Muscle of back (tissue), 13 donors: ENCODE results near the gene GTPBP2. TPM values are rescaled to one million over a fixed set of nuclear protein-coding genes. Genes with fewer than 3 reads are reported as not detected.

Experiments
- DNase-seq, 3 donors: peaks; one replicate each; pipeline versions ENCODE4 v3.0.0 to v3.0.0-alpha.2; 2013
- long read RNA-seq, 9 donors: transcript quantifications; one replicate each; lab custom pipeline, GENCODE V29; 2026
- polyA plus RNA-seq, 10 donors: library from polyadenylated mRNA; unstranded; fragments of 120-200 nt; gene quantifications; one replicate each; pipeline ENCODE4 v1.2.1, GENCODE V29; 2013; ENCODE audit not compliant: insufficient read length in 10 of 10

GTPBP2 gene, protein sequence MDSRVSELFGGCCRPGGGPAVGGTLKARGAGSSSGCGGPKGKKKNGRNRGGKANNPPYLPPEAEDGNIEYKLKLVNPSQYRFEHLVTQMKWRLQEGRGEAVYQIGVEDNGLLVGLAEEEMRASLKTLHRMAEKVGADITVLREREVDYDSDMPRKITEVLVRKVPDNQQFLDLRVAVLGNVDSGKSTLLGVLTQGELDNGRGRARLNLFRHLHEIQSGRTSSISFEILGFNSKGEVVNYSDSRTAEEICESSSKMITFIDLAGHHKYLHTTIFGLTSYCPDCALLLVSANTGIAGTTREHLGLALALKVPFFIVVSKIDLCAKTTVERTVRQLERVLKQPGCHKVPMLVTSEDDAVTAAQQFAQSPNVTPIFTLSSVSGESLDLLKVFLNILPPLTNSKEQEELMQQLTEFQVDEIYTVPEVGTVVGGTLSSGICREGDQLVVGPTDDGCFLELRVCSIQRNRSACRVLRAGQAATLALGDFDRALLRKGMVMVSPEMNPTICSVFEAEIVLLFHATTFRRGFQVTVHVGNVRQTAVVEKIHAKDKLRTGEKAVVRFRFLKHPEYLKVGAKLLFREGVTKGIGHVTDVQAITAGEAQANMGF
- polyA plus RNA-seq = 10 to 100 TPM; 29.3 to 57.9 (median 36.7) TPM
- long read RNA-seq, donor 1 = 0 reads
- long read RNA-seq, donor 2, partial matches to known transcripts = 0 of 2 reads
- long read RNA-seq, donor 2, other reads (novel, unspliced or antisense) = 0 of 2 reads
- long read RNA-seq, donor 3 = 0 reads
- long read RNA-seq, donor 4, partial matches to known transcripts = 0 of 1 reads
- long read RNA-seq, donor 4, other reads (novel, unspliced or antisense) = 0 of 1 reads
- long read RNA-seq, donor 5 = 0 reads
- long read RNA-seq, donor 6, partial matches to known transcripts = 7 of 9 reads
- long read RNA-seq, donor 6, other reads (novel, unspliced or antisense) = 0 of 9 reads
- long read RNA-seq, donor 7, partial matches to known transcripts = 0 of 3 reads
- long read RNA-seq, donor 7, other reads (novel, unspliced or antisense) = 0 of 3 reads
- long read RNA-seq, donor 8, partial matches to known transcripts = 0 of 2 reads
- long read RNA-seq, donor 8, other reads (novel, unspliced or antisense) = 0 of 2 reads
- long read RNA-seq, donor 9 = 0 reads

DNA sequence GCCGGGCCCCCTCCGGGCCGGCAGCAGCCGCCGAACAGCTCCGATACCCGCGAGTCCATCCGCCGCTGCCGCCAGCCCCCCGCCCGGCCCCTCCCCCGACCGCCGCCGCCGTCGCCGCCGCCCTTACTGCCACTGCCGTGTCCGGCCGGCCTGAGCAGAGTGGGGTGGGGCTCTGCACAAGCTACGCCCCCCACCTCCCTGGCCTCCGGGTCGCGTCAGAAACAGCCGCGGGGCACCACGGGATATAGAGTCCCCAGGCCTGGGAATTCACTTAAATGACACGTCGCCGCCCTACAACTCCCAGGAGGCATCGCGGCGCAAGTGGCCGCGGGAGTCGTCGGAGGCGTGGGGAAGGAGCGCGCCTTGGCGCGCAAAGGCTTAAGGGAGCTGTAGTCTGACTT is at the start of gene GTPBP2:
TSS of gene GTPBP2 (minus strand) at position 161 of the 401 bp plus-strand sequence. CDS start at position 59, 102 bp downstream.
- DNase-seq = peak; percentile 99 to 100 (median 100)

DNA sequence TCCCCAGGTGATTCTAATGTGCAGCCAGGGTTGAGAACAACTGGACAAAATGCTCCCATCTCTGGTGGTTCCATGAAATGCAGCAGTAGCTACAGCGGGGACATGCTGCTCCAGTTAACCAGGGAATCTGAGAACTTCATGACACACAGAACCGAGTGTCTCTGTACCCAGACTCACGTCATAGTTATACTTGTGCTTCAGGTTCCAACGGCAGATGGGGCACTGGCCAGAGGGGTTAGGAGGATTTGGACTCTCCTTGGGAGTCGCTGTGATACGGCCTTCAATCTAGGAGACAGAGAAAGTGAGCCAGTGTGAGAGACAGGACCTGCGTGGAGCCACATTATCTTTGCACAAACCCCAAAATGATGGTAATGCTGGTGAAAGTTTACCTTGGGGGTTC is 49.3 kb upstream of the GTPBP2 start:
- DNase-seq = no peak

DNA sequence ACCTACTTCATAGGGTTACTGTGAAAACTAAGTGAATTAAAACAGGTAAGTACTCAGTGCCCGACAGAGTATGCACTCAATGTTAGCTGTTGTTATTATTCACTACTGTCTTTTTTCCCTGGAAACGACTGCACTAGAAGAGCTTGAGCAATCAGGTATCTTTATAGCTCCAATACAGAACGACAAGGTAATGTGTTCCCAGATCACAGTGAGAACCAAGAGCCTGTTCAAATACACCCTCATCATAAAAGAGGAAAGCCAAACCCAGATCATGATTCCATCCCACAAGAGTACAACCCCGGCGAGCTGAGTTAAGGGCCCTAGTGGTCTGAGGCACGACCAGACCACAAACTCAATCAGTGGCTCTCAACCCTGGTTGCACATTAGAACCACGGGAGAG is 48.7 kb upstream of the GTPBP2 start:
- no peak for DNase-seq

DNA sequence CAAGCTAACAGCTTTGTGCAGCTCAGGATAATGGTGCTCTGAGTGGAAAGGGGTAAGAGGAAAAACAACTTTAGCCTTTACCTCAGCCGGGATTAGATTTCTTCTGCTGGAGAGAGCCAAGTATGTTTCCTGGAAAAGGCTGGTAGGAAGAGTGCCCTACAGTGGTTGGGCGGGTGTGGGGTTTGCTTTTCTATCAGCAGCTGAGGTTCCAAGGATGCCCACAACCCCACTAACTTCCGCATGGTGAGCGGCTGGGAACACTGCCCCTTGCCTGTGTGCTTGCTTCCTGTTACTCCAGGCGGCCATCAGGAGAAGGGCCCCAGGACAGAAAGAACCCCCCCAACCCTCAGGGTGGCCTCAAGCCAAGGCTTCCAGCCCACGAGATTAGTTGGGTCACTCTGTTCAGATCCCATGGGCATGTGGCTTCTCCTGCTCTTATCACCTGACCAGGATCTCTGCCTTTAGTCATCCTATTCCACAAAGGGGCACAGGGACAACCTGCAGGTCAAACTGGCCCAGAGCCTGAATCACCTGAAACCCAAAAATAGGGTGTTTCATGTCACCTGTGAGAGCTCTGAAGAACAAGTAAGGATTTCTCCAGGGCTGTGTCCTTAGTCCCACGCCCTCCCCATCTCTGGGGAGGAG is 48.0 kb upstream of the GTPBP2 start:
- no peak for DNase-seq

DNA sequence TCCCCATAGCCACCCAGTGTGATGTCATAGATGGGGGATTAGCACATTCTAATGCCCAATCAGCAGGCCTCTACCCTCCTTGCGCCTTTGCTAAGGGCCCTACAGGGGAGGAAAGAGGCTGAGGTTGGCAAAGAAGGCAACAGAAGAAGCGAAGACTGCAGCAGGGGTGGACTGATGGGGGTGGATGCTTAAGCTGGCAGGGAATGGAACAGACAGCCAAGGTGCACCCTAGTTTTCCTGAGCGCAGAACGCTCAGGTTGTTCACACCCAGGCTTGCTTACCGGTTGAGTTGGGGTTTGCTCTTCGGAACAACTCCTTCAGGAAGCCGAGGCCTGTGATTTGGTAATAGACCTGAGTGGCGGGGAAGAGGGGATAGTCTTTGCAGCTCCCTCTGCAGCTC is 45.9 kb upstream of the GTPBP2 start:
- DNase-seq = no peak

DNA sequence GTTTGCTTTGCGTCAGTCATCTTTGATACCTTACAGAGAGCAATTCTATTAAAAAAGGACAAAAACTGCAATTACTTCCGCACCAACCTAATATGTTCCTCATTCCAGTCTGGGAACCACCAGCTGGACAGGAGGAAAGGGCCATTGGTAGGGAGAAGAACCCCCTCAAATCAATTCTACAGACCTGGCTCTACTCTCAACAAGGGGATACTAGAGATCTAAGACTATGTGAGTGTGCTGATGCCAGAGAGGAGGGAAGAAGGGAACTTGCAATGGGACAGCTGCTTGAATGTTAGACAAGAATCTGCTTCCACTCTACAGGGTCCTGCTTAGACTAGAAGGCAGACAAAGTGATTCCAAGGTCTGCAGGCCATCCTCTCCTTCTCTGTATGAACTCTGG is 45.2 kb upstream of the GTPBP2 start:
- DNase-seq = no peak

DNA sequence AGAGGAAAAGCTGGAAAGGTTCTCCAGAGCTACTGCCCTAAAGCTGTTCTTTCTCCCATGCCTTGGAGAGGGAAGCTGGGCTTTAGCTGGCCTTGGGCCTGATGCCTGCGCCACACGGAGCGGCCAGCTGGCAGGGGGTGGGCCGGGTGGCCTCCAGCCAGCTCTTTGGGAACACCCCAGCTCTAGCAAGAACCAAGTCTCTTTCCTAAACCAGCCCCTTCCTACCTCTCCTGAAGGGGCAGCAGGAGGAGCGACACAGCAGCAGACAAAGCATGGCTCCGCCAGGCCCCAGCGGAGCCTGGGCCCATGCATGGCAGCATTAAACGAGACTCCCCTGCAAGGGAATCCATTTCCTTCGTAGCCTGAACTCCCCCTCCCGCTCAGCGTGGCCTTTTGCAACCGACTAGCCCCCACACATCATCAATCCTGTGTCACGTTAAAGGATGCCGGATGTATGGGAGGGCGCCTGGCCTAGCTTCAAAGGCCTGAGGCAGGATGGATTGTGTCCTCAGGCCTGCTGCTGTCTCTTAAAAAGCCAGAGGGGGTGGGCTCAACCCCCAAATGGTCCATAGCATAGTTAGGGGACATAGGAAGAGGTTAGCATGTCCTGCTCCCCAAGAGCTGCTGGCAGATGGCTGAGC is 44.5 kb upstream of the GTPBP2 start:
- peak in 1 of 3 donors; percentile 64 for DNase-seq

DNA sequence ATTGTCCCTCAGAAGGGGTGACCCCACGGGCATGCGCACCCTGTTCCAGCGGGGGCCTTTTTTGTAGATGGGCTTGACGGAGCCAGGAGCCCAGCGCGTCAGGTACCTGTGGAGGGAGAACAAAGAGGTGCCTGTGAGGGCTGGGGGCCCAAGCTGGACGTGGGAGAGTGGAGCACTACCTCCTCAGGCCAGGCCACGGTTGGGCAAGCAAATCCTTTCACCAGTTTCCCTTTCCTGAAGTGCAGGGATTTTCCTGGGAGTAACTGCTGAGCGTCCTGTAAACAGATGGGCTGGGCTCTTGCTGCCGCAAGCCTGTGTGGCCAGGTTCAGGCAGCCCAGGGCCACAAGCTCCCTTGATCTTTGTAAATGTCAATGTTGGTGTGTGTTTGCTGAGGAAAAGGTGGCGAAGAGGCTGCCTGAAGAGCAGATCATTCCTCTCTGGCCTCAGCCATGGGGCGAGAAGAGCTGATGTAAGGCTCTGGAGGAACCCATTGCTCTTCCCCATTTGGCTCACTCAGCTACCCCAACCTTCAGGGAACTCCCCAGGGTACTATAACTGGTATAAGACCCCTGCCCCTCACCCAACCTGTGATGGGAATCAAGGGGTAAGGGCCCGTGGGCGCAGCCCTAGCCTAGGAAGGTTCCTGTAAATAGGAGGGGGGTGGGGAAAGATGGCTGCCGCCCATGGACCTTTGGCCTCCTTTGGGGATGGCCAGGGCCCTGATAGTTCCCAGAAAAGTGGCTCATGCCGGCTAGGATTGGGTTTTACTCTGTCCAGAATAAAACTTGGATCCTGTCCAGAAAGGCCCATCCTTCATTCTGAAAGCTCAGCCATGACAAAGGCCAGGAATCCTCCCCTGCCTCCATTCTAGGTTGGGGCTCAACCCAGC is 43.0 kb upstream of the GTPBP2 start:
- DNase-seq = peak in 1 of 3 donors; percentile 20

DNA sequence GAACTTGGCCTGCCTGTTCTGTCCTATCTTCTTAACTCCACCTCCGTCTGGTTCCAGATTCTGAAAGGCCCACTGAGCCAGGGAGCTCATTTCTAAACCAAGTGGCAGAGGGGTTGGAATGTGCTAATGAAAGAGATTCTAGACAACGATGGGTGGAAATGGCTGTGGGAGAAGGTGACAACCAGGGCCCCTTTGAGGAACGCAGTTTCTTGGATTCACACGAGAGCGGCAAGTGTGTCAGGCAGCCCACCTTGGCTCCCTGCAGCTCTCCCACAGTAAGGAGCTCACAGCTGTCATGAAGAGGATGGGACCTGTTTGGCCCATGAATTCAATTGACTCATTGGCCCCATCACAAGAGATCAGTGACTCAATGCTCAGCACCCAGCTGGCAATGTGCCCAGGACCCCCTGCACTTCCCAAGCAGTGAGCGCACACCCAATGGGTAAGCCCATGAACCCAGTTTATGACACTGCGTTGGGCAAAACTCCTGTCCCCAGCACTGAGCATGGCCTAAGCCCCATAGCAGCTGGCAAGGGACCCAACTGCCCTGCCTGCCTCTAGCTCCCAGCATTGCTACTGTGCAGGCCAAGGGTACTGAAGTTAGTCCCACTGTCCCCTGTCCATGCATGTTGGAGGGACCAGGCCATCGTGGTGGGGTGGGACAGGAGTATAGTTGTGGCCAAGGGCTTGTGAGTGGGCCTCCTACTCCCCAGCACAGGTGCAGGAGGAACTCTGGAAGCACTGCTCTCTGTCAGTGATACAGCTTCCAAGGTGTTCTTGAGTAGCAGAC is 42.1 kb upstream of the GTPBP2 start:
- peak in 1 of 3 donors; percentile 18 for DNase-seq

DNA sequence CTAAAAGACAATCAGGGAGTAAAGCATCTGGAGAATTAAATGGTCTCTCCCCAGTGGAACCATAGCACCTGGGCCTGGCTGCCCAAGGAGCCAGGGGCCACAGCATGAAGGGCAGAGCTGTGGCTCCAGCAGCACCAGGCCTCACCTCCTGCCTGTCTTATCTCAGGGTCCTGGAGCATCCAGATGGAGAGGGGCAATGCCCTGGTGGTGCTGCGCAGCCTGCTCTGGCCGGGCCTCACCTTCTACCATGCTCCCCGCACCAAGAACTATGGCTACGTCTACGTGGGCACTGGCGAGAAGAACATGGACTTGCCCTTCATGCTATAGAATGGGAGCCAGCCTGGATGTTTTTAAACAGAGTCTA is 41.5 kb upstream of the GTPBP2 start:
- no peak for DNase-seq

DNA sequence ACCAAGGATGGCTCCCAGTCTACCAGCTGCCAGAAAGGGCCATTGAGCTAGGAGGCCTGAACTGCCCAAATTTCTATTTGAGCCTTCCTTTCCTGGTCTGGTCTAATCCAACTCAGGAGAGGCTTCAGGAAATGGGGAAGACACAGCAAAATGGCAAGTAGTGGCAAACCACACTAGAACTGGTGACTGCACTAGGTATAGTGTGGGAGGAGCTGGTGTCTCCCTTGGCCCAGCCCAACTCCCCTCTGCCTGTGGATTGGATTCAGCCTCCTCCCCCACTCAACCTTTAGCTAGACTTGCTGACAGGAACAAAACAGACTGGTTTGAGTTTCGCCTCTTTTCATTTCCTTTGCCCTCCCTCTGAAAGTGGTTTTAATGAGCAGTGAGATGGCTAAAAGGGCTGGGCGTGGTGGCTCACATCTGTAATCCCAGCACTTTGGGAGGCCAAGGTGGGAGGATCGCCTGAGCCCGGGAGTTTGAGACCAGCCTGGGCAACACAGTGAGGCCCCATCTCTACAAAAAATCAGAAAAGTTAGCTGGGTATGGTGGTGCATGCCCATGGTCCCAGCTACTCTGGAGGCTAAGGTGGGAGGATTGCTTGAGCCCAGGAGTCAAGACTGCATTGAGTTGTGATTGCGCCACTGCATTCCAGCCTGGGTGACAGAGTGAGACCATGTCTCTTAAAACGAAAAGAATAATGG is 41.0 kb upstream of the GTPBP2 start:
- no peak for DNase-seq

DNA sequence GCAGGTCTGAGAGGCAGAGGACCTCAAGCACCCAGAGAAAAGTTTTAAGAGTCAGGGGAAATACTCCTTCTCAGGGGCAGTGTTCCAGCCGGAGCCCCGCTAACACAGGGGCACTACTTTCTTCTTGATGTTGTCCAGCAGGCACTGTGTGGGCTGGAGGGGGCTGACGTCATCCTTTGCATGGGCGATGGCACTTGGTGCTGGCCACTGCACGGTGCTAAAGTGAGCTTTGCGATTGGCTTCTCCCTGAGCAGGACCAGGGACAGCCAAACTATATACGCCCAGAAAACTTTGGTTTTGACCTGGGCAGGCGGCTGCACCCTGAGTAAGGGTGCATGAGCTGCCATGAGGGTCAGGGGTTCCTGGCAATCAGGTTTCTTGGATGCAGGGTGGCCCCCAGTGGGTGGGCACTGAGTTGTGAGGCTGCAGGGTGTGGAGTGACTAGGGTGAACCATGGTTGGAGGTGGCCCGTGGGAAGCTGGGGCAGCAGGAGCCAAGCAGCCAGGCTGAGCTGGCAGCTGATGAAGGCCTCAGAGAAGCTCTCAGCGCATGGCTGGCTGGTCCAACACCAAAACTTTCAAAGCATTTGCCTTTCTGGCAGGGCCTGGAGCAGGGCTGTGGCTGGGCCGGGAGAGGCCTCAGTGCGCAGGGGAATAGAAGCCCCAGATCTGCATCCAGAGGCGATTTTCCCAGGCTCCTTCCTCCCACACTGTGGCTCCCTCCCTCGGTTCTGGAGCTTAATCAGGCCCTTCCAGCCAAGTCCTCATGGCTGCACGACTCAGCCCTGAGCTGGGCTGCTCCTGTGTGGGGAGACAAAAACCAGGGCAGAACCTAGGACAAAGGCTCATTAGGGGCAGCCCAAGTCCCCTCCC is 40.2 kb upstream of the GTPBP2 start:
- DNase-seq = peak in 2 of 3 donors; percentile 69 to 91

DNA sequence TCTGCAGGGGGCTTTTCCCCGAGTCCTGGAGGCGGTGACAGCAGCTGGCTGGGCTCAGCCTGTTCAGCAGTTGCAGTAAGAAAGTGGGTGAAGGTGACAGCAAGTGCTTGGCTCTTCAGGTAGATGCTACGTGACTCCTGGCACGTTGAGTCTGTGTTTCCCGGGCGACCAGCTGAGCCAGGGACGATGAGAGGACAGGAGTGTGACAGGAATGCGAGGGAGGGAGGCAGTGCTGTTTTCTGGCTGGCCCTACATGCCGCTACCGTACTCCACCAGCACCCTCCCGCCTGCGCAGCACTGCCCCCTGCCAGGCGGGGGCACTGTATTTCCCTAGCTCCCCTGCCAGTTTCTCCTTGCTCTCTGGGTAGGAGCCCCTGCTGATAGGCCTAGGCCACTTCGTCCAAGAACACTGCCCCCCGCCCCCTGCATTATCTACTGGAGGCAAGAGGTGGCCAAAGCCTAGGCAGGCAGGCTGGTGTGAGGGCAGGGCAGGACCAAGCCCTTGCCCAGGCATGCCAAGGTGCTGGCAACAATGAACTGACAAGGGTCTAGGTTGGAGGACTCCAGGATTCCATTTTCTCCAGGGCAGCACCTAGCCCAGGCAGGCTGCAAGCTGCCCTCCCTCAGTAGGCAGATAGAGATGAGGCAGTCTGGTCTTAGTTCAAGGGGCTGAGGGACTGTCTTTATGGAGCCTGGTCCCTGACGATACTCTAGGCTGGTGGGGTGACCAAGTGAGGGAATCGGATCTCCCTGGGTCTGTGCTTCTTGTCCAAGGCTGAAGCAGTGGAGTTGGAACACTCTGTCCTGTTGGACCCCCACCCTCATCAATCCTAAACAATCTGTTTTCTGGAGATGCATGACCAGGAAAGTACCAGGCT is 39.3 kb upstream of the GTPBP2 start:
- peak in 1 of 3 donors; percentile 75 for DNase-seq

DNA sequence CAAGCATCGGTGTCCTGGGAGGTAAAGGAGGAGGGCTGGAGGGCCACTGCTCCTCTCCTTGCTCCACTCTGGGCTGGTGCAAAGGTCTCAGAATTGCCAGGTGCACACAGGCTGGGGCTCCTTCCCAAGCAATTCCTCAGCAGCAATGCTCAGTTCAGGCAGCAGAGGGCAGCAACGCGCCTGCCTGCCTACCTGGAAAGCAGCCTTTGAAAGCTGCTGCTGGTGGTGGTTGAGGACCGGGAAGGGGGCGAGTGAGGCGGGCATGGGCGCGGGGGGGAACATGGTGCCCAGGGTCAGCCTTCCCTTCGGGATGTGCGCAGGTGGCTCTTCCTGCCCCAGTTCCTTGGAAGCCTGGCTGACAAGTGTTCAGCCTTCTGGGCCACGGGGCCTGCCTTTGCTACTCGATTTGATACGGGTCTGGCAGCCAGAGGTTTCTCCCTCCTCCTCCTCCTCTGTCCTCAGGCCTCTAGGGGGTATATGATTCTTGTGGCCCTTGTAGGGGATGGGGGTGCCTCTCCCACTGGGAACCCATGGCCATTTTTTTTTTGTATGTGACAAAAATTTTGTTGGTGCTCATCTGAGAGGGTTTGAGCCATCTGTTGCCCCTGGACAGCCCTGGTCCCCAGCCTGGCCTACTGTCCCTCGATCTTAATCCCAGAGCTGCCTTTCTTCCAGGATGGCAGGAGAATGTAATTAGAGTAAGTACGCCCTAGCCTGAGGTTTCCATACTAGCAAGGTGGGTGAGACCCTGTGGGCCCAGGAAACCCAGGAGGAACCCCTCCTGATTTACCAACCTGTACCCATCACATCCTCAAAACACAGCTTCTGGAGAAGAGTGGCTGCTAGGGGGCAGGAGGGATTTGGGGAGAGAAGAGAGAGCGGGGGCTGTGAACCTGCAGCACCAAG is 38.4 kb upstream of the GTPBP2 start:
- peak; percentile 72 to 94 (median 79) for DNase-seq

DNA sequence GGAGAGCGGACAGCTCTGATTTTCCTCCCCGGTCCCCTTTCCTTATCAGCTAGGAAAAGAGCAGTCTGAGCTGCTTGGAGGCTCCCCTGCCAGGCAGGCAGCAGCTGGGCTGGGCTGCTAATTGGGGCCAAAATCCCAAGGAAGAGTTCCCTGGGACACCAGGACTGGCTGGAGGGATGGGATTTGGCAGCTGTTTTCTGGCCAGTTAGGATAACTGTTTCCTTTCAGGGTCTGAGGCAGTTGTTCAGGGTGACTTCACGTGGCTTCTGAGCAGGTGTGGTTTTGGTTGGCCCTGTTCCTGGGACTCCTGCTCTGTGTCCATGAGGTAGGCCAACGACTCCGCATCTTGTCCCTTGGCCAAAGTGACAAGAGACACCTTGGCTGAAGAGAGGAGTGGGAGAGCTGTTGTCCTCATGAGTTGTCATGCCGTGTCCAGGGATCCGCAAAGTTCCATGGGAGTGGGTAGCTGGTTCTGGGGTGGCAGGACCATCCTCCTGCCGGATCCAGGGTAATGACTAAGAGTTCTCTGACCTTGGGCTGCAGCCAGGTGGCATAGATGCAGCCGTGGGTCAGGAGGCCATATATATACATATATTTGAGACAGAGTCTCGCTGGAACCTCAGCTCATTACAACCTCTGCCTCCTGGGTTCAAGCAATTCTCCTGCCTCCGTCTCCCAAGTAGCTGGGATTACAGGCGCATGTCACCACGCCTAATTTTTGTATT is 37.3 kb upstream of the GTPBP2 start:
- DNase-seq = peak in 1 of 3 donors; percentile 57
